ENCODE data around the gene NME5. TPM values are rescaled to one million over a fixed set of nuclear protein-coding genes. Genes with fewer than 3 reads are reported as not detected.
A peak's percentile ranks its signal among the peaks of the same experiment; 100 is the strongest.

NME5 gene
- total and polyA plus RNA-seq, 2 of the 8 experiments (the other 6 are each of a cell fraction or from before 2014, with no cell fraction given), result 0.48 to 0.89 TPM

DNA sequence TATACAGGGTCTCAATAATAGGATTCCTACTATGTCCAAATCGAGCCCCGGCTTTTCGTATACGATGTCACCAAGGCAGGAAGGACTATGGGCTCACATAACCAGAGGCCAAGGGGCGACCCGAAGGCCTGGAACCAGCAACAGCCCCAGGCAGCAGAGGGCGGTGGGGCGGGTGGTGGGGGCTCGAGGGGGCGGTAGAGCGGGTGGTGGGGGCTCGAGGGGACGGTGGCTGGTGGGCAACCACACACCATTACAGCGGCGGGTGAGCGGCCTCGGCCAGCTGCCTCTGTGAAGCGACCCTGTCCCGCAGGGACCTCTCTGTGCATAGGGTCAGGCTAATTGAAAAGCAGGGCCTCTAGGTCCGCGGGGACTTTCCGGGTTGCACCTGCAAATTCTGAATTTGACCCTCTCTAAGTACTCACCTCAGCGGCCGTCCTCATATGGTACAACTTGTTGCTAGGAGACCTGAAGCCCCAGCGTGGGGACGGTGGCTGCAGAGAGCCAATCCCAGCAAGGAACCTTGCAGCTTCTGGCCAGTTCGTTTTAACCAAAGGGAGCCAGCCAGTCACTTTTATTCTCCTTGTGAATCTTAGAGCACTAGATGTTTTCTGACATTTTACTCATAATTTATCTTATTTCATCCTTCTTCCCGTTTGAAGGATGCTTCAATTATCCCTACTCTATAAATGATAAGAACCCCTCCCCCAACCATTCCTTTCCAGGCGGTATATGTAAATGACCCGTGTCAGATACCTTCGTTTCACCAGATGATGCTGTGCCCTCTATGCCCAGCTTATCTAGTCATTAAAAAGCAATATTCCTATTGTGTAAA lies at the start of gene NME5 (continued):
- no peak for TF ChIP-seq ATF2 (IDR thresholded peaks at IDR 0.05; ENCODE audit: low read length)
- TF ChIP-seq ASH2L (IDR thresholded peaks at IDR 0.05; ENCODE audit: low read length), result peak; percentile 32
- 0 out of 2 replicates have a peak, but pooled peaks have one; percentile 2 for TF ChIP-seq TCF12 (IDR thresholded peaks at IDR 0.05; ENCODE audit: low read depth, low read length)
- no peak for TF ChIP-seq CBX5 (IDR thresholded peaks at IDR 0.05; ENCODE audit: low read depth, low read length)
- no peak for TF ChIP-seq KDM5A (IDR thresholded peaks at IDR 0.05; ENCODE audit: low read length)
- TF ChIP-seq E2F6 (IDR thresholded peaks at IDR 0.05), result no peak

Measured in H1 (cell line).